IPS-18c (cell line): ENCODE results near the gene TMEM255B.
"Not testable (repeated sequence)": the region's sequence is repeated elsewhere in the genome, so short reads cannot be mapped to it uniquely, and the experiment has no call there.

Source experiments
- H3K4me3 ChIP-seq: 2 replicates; pipeline ENCODE4 v1.7.0; 2013; ENCODE audit warnings: low read depth, mild to moderate bottlenecking, low read length, moderate library complexity; ENCODE audit not compliant: insufficient read depth
- H3K9me3 ChIP-seq: one replicate; pipeline ENCODE4 v1.6.1; 2013; ENCODE audit warnings: mild to moderate bottlenecking, low read length, moderate library complexity; ENCODE audit not compliant: control insufficient read depth, insufficient read depth

Gene TMEM255B

DNA sequence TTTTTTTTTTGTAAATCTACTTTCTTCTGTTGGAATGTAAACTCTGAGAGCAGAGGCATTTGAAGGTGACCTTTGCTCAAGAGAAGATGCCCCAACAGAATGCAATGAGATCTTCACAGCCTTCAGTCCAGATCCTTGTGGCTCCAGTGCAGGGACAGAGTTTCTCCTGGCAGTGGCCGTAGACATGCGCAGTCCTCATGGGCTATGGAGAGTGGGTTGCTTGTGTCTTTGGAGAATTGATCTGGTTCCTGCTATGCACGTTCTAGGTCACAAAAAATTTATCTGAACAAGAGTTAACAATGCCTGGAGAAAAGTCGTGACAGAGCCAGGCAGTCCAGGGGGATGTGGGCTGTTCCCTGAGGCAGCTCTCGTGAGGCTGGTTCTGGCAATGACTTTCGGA lies 30.1 kb downstream of the TMEM255B start:
- Histone ChIP-seq H3K4me3 (no peak overlapping the region), H3K9me3 (no peaks in the 10 kb centered on the region)

DNA sequence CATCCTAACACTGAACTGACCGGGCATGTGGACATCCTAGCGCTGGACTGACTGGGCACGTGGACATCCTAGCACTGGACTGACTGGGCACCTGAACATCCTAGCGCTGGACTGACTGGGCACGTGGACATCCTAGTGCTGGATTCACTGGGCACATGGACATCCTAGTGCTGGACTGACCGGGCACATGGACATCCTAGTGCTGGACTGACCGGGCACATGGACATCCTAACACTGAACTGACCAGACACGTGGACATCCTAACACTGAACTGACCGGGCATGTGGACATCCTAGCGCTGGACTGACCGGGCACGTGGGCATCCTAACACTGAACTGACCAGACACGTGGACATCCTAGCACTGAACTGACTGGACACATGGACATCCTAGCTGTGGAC lies 30.9 kb downstream of the TMEM255B start:
- not testable (repeated sequence) for H3K9me3 ChIP-seq, H3K4me3 ChIP-seq

DNA sequence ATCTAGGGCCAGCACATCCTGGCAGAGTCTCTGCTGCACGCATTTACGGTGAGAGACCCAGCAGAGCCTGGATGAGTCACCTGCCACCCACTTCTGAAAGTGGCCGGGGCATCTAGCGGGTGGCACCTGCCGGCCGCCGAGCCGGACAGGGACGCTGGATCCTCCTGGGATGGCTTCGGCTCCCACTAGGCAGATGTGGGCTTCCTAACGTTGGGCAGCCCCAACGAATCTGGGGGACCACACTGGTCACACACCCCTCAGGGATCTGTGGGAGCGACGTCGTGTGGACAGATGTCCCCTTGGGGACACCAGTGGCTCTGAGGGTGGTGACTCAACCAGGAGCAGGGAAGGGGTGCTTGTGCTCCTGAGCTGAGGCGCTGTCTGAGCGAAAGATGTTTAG lies 32.2 kb downstream of the TMEM255B start:
- no peaks in the 10 kb centered on the region for H3K9me3 ChIP-seq
- H3K4me3 ChIP-seq: no peak overlapping the region

DNA sequence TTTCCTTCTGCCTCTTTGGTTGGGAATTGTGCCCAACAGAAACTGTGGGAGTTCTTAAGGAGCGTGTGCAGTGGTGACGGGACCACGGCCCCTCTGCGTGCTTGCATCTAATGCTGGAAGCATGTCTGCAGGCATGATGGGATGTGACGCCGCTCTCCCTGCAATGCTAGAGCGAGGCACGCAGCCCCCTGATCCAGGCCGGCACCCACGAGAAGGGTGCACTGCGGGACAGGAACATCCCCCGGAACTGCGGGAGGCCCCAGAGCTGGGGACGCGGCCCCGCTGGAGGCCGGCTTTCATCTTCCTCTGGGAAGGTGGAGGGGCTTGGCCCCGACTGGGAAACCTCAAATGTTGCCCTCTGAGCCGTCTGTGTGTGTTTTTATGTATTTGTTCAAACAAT lies 32.7 kb downstream of the TMEM255B start:
- Histone ChIP-seq H3K9me3 (no peaks in the 10 kb centered on the region), H3K4me3 (no peak overlapping the region)

DNA sequence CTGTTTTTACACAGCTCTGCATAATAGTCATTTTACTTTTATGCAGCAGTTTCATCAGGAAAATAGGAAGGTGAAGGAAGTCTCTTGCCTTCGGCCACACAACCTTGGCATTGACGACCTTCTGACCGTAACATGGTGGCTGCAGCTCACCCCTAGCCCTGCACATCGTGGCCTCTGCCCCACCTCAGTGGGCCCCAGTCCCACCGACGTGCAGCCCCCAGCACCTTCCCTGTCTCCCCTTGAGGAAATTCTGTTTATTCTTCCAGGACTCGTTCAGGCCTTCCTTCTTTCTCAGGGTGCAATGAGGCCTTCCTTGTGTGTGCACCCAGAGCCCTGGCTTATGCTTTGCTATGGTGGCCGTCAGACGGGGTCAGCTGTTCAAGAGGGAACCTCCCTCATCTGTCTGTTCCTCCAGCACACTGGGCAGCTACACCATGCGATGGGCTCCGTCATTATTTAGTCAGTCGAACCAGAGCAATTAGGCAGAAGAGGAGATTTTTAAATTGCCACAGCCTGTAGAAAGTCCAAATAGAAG lies 33.3 kb downstream of the TMEM255B start:
- Histone ChIP-seq H3K4me3 (no peak overlapping the region), H3K9me3 (no peaks in the 10 kb centered on the region)

DNA sequence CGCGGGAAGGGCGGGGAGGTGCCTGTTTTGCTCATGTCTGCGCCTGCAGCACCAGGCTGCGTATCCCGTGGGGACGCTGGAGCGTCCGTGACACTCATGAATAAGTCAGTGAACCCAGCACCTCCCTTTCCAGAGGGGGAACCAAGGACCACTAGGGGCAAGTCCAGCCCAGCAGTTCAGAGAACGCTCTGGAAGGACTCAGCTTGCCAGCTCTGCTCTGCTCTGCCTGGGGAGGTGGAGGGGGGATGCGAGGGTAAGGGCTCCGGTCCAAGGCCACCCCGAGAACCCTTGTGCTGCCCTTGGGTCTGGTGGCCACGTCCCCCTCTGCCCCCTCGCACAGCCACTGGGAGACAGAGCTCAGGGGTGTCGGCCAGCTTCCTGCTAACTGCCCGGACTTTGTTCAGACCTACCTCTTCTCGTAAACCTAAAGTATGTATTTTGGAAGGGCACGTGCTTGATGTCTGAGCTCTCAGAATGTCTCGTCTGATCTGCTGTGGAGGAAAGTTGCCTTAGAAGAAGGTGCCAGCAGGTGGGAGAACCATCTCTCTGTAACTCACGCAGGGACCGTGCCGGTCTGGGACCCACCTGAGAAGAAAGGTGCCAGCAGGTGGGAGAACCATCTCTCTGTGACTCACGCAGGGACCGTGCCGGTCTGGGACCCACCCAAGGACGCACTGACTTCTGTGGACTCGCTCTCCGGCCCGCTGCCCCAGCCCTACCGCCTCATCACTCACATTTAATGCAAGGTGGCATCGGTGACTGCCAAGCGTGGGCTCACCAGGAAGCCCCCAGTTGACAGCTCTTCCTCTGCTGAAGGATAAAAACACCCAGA lies 34.1 kb downstream of the TMEM255B start:
- Histone ChIP-seq H3K9me3 (no peaks in the 10 kb centered on the region), H3K4me3 (no peak overlapping the region)

DNA sequence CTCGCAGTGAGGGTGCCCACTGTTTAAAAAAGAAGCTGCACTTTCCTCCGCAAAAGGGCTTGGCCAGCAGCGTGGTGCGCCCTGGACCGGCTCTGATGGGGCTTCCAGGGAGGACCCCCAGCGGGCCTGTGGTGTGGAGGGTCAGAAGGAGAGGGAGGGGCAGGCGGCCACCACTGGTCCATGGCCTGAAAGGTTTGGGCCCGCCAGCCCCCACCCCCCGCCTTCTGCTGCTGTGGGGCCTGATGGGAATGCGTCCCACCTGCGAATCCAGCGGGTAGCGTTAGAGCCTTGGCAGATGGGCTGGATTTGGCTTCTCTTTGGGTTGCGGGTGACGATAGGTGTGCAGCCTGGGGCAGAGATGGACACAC lies 34.7 kb downstream of the TMEM255B start:
- Histone ChIP-seq H3K4me3 (no peak overlapping the region), H3K9me3 (no peaks in the 10 kb centered on the region)

DNA sequence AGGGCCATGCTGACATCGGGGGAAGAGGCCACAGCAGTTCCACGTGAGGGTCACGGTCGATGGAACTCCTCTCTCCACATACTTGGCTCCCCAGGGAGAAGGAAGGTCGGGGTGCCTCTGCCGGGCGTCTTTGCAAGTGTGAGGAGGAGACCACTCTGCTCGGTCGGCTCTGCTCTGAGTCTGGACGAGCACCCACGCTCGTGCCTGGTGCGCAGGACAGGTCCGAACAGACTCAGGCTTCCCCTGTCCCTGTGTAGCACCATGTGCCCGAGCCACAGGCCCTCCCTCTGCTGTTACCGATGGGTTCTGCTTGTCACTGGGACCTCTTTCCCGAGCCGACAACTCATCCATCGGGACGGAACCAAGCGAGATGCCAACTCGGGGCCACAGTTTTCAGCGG lies 35.1 kb downstream of the TMEM255B start:
- Histone ChIP-seq H3K9me3 (no peaks in the 10 kb centered on the region), H3K4me3 (no peak overlapping the region)

DNA sequence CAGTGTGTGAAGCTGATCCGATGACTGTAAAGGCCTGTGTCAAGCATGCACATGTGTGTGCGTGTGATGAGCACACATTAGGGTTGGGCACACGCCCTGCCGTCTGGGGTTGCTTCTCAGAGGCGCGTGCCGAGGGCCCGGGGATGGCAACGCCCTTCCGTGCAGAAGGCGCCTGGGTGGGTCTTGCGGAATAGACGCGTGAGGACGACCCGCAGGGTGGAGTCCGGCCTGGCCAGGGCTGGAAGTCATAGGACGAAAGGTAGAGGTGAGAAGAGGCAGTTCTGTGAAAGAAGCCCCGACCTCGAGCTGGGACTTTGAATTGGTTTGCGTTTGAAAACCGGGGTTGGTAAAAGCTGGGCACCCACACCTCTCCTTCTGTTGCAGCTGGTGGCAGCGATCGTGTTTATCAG lies 35.7 kb downstream of the TMEM255B start:
- Histone ChIP-seq H3K9me3 (no peaks in the 10 kb centered on the region), H3K4me3 (no peak overlapping the region)

DNA sequence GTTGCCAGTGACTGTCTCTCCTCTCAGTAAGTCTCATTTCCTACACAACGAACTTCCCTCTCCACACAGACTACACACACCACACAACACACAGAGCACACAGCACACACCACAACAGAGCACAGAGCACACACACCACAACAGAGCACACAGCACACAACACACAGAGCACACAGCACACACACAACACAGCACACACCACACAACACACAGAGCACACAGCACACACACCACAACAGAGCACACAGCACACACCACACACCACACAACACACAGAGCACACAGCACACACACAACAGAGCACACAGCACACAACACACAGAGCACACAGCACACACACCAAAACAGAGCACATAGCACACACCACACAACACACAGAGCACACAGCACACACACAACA lies 36.3 kb downstream of the TMEM255B start:
- H3K9me3 ChIP-seq, H3K4me3 ChIP-seq: not testable (repeated sequence)

DNA sequence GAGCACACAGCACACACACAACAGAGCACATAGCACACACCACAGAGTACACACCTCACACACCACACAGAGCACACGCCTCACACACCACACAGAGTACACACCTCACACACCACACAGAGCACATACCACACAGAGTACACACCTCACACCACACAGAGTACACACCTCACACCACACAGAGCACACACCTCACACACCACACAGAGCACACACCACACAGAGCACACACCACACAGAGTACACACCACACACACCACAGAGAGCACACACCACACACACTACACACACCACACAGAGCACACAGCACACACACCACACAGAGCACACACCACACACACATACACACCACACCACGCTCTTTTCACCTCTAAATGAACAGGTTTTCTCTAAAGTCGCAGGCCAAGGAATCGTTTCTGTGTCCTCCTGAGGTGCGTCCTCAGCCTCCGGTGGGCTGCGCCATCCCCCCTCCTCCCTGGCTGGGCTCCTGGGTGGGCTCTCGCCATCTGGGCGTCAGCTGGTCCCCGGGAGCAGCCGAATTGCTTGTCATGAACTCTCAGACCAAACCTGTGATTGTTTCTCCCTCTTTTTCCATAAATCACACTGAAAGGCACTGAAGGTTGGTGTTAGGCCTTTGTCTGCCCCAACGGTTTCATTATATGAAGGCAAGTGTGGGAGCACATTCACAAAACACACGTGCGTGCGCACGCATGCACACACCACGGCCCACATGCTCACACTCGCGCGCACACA lies 37.4 kb downstream of the TMEM255B start:
- no peaks in the 10 kb centered on the region for H3K9me3 ChIP-seq

DNA sequence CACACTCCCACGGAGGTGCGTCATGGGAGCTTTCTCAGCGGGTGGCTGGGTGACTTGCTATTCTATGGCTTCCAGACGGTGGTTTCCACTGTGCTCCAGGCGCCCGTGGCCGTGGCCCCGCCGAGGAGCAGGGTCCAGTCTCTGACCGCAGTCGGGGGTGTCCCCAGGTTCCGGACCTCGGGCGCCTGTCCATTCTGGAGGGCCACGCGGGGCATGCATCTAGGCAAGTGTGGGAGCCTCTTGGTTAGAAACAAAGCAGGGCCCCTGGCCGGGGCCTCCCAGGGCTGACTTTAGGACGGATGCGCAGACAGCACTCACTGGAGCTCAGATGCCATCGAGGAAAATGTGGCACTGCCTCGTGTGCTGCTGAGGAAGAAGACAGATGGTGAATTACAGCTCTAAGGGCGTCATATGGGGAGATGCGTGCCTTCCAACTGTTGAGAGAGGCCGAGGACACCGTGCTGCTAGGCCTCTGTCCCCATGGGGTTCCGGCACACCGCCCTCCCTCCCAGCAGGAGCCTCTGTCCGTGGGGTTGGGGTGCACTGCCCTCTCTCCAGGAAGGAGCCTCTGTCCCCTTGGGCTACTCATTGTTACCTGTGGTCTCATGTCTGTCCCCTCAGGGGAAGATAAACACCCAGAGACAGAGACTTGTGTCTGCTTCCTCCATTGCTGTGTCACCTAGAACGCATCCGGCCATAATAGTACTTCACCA lies 38.1 kb downstream of the TMEM255B start:
- no peak overlapping the region for H3K4me3 ChIP-seq

More for the DNA sequence above, 37.4 kb downstream of the TMEM255B start:
- no peak overlapping the region; the same call in 1 of the 2 replicates for H3K4me3 ChIP-seq

DNA sequence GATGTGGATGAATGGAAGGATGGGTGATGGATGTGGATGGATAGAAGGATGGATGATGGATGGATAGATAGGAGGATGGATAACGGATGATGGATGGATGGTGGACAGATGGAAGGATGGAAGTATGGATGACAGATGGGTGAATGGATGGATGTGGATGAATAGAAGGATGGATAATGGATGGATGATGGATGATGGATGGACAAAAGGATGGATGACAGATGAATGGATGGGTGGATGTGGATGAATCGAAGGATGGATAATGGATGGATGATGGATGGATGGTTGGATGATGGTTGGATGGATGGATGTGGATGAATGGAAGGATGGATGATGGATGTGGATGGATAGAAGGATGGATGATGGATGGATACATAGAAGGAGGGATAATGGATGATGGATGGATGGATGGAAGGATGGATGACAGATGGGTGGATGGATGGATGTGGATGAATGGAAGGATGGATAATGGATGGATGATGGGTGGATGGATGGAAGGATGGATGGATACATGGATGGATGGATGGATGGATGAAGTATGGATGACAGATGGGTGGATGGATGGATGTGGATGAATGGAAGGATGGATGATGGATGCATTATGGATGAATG lies 39.3 kb downstream of the TMEM255B start:
- no peaks in the 10 kb centered on the region for H3K9me3 ChIP-seq
- no peak overlapping the region for H3K4me3 ChIP-seq

More for the DNA sequence above, 38.1 kb downstream of the TMEM255B start:
- no peaks in the 10 kb centered on the region for H3K9me3 ChIP-seq

DNA sequence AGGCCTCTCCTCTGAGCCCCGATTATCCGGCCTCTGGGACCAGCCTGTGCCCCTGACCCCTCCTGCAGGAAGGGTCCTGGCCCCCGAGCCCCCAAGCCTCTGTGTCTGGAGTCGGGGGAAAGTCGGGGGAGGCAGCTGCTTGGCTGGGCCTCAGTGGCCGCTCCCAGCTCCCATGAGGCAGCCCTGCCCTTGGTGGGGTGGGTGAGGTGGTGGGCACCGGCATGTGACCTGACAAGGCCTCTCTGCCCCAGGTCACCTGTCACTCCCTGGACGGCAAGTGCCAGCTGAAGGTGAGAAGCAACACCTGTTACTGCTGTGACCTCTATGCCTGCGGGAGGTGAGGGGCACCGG lies 41.5 kb downstream of the TMEM255B start:
- Histone ChIP-seq H3K9me3 (peaks cover 2% of the 10 kb centered on the region), H3K4me3 (no peak overlapping the region)

DNA sequence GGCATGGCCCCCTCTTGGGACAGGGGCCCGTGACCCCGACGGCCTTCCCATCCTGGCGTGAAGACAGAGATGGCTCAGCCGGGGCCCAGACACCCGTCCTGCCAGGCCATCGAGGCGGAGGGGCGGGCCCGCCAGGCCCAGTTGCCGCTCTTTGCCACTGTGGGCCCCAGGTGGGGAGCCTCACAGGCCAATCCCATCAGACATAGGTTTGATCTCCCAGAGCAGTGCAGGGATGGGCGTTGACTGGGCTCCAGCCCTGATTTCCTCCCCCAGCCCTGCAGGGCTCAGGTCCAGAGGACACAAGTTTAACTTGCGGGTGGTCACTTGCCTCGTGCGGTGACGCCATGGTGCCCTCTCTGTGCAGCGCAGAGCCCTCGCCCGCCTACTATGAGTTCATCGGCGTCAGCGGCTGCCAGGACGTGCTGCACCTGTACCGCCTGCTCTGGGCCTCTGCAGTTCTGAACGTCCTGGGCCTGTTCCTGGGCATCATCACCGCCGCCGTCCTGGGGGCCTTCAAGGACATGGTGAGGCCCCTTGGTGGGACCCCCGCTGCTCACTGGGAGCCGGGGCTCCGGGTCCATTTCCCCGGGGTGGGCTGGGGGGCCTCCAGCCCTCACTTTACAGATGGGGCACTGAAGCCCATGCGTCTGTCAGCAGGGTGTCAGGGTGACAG lies 42.4 kb downstream of the TMEM255B start:
- H3K9me3 ChIP-seq: peaks cover 2% of the 10 kb centered on the region
- no peak overlapping the region for H3K4me3 ChIP-seq

DNA sequence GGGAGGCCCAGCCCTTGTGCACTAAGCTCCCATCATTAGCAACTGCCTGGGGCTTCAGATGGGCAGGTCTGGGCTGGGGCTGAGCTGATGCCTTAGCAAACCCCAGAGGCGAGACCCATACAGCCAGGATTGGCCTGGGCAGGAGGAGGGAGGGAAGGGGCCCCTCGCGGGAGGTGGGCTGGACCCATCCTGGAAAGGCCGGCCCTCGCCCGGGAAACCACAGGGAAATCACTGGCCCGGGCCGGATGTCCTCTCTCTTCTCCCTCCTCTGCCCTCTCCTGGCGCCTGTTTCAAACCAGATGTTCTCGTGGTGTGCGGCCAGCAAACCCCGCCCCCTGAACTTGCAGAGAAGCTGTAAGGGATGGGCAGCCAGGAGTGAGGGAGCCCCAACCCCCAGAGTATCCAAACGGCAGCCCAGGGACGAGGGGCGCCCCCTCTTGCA lies 43.1 kb downstream of the TMEM255B start:
- no peak overlapping the region for H3K4me3 ChIP-seq
- H3K9me3 ChIP-seq: peaks cover 4% of the 10 kb centered on the region

DNA sequence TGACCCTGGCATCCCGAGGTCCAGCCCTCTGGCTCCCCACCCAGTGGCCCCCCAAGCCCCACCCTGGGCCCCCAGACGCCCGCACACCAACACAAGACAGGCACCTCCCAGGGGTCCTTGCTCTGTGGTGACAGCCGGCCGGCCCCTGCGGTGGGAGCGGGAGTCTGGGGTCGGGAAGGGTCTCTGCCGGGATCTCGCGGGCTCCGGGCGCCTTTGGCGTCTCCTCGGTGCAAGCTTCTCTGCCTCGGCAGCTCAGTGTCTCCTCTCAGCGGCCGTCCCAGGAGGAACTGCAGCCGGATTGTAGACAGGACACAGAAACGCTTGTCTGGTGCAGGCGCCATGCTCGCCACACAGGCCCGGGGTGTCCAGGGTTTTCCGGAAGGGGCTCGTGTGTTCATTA lies 43.7 kb downstream of the TMEM255B start:
- Histone ChIP-seq H3K9me3 (peaks cover 4% of the 10 kb centered on the region), H3K4me3 (no peak overlapping the region)
